ENCODE data around the gene CYB561A3. TPM values are rescaled to one million over a fixed set of nuclear protein-coding genes. Genes with fewer than 3 reads are reported as not detected.
"Not testable (repeated sequence)": the region's sequence is repeated elsewhere in the genome, so short reads cannot be mapped to it uniquely, and the experiment has no call there.

CYB561A3 gene
- total RNA-seq, 1 donor from 2014 or later, result 34.9 TPM

GRCh38 chr11:61384271-61385242 lies 22.9 kb upstream of the CYB561A3 start:
- Mint-ChIP-seq H3K4me1 (ENCODE audit: unreplicated experiment) (peaks cover 9% of the 10 kb centered on the region), H3K36me3 (peaks cover 4% of the 10 kb centered on the region), H3K27ac (no peak overlapping the region), H3K4me3 (no peak overlapping the region), H3K9me3 (no peaks in the 10 kb centered on the region), H3K27me3 (no peaks in the 10 kb centered on the region)
- DNase-seq (ENCODE audit: extremely low spot score, unreplicated experiment), result no peak
- no peak for TF ChIP-seq CTCF (conservative IDR thresholded peaks at IDR 0.05)

GRCh38 chr11:61383859-61384258 lies 22.2 kb upstream of the CYB561A3 start:
- H3K27me3 Mint-ChIP-seq; H3K4me3 Mint-ChIP-seq; H3K9me3 Mint-ChIP-seq; H3K27ac Mint-ChIP-seq; H3K36me3 Mint-ChIP-seq; H3K4me1 Mint-ChIP-seq (ENCODE audit: unreplicated experiment); DNase-seq (ENCODE audit: extremely low spot score, unreplicated experiment): not testable (repeated sequence)

- H3K36me3 Mint-ChIP-seq, result peaks cover 16% of the 10 kb centered on the region
- H3K4me3 Mint-ChIP-seq, result no peak overlapping the region
- TF ChIP-seq CTCF (conservative IDR thresholded peaks at IDR 0.05), result no peak
- H3K27me3 Mint-ChIP-seq, result no peaks in the 10 kb centered on the region
- no peak for DNase-seq (ENCODE audit: extremely low spot score, unreplicated experiment)
- peaks cover 9% of the 10 kb centered on the region for H3K4me1 Mint-ChIP-seq (ENCODE audit: unreplicated experiment)
- no peaks in the 10 kb centered on the region for H3K9me3 Mint-ChIP-seq
- H3K27ac Mint-ChIP-seq, result no peak overlapping the region
Observed at GRCh38 chr11:61380884-61381283, 19.2 kb upstream of the CYB561A3 start.

GRCh38 chr11:61378713-61379313 lies 17.1 kb upstream of the CYB561A3 start:
- Mint-ChIP-seq H3K27me3 (no peaks in the 10 kb centered on the region), H3K27ac (no peak overlapping the region), H3K4me3 (no peak overlapping the region), H3K9me3 (no peaks in the 10 kb centered on the region), H3K36me3 (peaks cover 16% of the 10 kb centered on the region), H3K4me1 (ENCODE audit: unreplicated experiment) (no peaks in the 10 kb centered on the region)
- no peak for DNase-seq (ENCODE audit: extremely low spot score, unreplicated experiment)
- no peak for TF ChIP-seq CTCF (conservative IDR thresholded peaks at IDR 0.05)

GRCh38 chr11:61377461-61378160 lies 15.9 kb upstream of the CYB561A3 start:
- TF ChIP-seq CTCF (conservative IDR thresholded peaks at IDR 0.05), result no peak

More at GRCh38 chr11:61377461-61378160, 15.9 kb upstream of the CYB561A3 start:
- H3K36me3 Mint-ChIP-seq, result peaks cover 20% of the 10 kb centered on the region
- peak overlapping the region; percentile 17 for H3K4me3 Mint-ChIP-seq
- no peak for DNase-seq (ENCODE audit: extremely low spot score, unreplicated experiment)
- no peaks in the 10 kb centered on the region for H3K4me1 Mint-ChIP-seq (ENCODE audit: unreplicated experiment)
- no peaks in the 10 kb centered on the region for H3K9me3 Mint-ChIP-seq
- no peaks in the 10 kb centered on the region for H3K27me3 Mint-ChIP-seq
- H3K27ac Mint-ChIP-seq, result peak overlapping the region; percentile 36
